GM06990 (cell line): ENCODE measurements around the gene HOXA5.

Experiments
- DNase-seq: peaks from one replicate; pipeline ENCODE4 v3.0.0-alpha.2; 2011; ENCODE audit not compliant: insufficient read length; ENCODE audit errors: extremely low read depth
- H3K27me3 ChIP-seq: replicated peaks from 2 replicates; pipeline ENCODE4 v1.6.0; 2011; ENCODE audit warnings: low read length; ENCODE audit not compliant: control insufficient read depth, insufficient read depth
- H3K36me3 ChIP-seq: 2 replicates; pipeline ENCODE4 v1.5.1; 2011; ENCODE audit warnings: low read length; ENCODE audit not compliant: control insufficient read depth, insufficient read depth
- H3K4me3 ChIP-seq: replicated peaks from 2 replicates; pipeline ENCODE4 v1.5.1; 2011; ENCODE audit warnings: low read depth, mild to moderate bottlenecking, control low read depth, low read length
- CTCF ChIP-seq: IDR thresholded peaks from 2 replicates; pipeline ENCODE4 v1.5.1; 2011; ENCODE audit warnings: low read length, control low read depth, mild to moderate bottlenecking, inconsistent platforms; ENCODE audit not compliant: insufficient read depth, poor library complexity, severe bottlenecking

The HOXA5 gene

DNA sequence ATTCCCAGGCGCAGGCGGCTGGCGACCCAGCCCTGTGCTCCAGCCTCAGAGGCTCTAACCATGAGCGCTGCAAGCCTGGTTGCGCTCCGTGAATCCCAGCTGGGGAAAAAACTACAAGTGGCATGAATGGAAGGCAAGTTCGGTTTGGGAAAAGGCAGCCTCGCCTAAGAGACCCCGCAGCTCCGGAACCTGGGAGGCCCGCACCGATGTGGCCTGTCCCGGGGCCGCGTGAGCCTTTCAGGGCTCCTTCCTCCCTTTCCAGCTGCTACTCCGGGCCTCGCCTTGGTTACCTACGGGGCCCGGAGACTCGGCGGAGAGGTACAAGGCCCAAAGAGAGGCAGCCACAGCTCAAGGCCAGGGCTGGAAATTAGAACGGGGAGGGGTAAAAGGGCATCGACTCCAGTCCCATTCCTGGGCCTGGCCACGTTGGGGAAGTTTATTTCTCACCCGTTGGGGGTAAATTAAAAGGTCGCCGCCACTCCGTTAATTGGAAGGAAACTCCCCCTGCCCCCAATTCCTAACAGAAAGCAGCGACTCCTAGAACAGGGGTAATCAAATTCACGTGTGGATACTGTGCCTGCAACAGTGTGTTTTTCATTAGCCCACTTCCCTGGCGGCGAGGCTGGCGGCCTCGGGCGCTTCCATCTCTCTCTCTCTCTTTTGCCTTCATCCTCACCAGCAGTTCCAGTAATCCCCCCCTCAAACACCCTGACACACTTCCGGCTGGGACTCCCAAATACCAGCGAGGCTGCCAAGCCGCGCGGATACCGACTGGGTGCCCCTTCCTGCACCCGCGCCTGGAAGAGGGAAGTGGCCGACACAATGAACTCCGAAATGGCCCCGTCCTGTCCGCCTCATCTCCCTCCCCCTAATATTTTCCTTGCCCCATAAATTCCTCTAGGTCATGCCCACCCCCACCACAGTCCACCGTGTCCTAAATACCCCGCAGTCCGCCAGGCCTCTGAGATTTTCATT is 23.3 kb upstream of the HOXA5 start:
- H3K27me3 ChIP-seq = peaks cover 5% of the 10 kb centered on the region
- H3K4me3 ChIP-seq = no peak overlapping the region
- no peak for TF ChIP-seq CTCF
- DNase-seq = no peak
- no peaks in the 10 kb centered on the region for H3K36me3 ChIP-seq

DNA sequence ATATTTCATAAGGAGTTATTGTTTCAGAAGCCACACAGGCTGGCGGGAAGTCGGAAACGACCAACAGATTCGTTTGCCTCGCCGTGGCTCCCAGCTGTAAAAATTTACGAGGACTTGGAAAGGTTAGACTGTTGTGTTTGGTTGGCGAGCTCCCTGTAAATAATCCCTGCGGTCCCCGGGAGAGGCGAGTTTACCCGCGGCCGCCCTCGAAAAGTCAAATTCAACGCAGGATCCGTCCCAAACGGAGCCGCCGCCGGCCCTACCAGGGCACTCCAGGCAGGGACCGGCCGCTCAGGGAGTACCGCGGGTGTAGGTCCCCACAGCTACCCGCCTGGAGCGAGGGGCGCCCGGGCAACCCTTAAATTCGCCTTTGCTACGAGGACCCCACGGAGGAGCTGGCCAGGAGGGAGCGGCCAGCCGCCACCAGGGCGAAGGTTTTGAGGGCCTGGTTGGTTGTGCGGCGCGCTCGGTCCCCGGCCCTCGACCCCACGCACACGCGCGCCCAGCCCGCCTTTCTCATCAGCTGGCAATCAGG is 22.6 kb upstream of the HOXA5 start:
- TF ChIP-seq CTCF = no peak
- H3K27me3 ChIP-seq = peaks cover 2% of the 10 kb centered on the region
- no peak overlapping the region for H3K4me3 ChIP-seq
- DNase-seq = no peak
- H3K36me3 ChIP-seq = no peaks in the 10 kb centered on the region

- TF ChIP-seq CTCF = no peak
- Histone ChIP-seq H3K36me3 (no peaks in the 10 kb centered on the region), H3K4me3 (no peak within 1 kb of the TSS), H3K27me3 (peaks cover 2% of the 10 kb centered on the region)
- no peak for DNase-seq
Measured at GRCh38 chr7:27165089-27165995, 21.9 kb upstream of the HOXA5 start, which contains the start of gene HOXA9. TSS of gene HOXA9 (minus strand) at chr7:27165537. CDS start at chr7:27165457, 80 bp downstream.

- no peak for TF ChIP-seq CTCF
- Histone ChIP-seq H3K27me3 (peaks cover 2% of the 10 kb centered on the region), H3K4me3 (no peak overlapping the region), H3K36me3 (no peaks in the 10 kb centered on the region)
- DNase-seq = no peak
Measured at GRCh38 chr7:27164367-27165088, 21.0 kb upstream of the HOXA5 start.

DNA sequence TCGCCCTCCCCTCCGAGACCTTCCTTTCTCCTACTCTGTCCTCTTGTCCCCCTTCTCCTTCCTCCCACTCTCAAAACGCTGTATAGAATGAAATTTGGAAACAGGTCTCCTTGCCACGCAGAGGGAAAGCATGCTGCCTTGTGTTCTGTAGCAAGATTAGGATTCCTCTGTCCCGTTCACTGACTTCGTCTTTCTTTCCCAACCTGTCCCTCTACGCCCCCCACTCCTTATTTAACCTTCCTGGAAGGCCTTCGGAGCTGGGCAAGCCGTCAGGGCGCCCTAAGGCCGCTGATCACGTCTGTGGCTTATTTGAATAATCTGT is 20.5 kb upstream of the HOXA5 start:
- no peak for DNase-seq
- Histone ChIP-seq H3K4me3 (no peak overlapping the region), H3K27me3 (peaks cover 3% of the 10 kb centered on the region), H3K36me3 (no peaks in the 10 kb centered on the region)
- no peak for TF ChIP-seq CTCF
